GF-D8 (cell line): Measurements from ENCODE around the gene FRG2C.
"Not testable (repeated sequence)": the region's sequence is repeated elsewhere in the genome, so short reads cannot be mapped to it uniquely, and the experiment has no call there.

Experiments used
- DNase-seq: peaks from one replicate; lab custom pipeline; 2025; lab: John Stamatoyannopoulos, UW

FRG2C gene

GRCh38 chr3:75664028-75664427, at the start of gene FRG2C:
TSS of gene FRG2C (plus strand) at chr3:75664328. CDS start at chr3:75664380, 52 bp downstream.
- not testable (repeated sequence) for DNase-seq

DNA sequence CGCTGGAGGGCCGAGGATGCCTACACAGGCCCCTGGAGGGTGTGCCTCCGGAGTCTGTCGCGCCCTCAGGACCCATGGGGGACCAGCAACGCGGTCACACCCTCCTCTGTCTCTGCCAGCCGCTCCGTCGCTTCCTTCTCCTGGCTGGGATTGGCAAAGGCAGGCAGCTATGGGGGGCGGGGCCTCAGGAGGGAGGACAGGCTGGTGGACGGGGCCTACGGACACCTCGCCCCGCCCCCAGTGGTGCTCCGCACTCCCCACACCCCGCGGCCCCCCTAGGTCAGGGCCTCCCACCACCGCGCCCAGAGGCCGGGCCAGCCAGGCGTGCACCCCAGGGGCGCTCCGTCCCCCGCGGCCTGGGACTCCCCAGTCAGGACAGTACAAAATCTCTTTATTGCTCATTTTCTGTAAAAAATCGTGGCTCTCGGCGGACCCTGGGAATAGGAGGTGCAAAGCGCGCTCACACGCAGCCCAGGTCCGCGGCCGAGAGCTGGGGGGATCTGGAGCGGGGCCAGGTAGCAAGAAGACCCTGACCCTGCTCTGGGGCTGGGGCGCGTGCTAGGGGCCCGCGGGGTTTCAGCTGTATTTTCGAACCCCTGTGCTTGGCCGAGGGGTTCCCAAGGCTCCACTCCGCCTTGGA, 45.3 kb upstream of the FRG2C start:
- not testable (repeated sequence) for DNase-seq

DNA sequence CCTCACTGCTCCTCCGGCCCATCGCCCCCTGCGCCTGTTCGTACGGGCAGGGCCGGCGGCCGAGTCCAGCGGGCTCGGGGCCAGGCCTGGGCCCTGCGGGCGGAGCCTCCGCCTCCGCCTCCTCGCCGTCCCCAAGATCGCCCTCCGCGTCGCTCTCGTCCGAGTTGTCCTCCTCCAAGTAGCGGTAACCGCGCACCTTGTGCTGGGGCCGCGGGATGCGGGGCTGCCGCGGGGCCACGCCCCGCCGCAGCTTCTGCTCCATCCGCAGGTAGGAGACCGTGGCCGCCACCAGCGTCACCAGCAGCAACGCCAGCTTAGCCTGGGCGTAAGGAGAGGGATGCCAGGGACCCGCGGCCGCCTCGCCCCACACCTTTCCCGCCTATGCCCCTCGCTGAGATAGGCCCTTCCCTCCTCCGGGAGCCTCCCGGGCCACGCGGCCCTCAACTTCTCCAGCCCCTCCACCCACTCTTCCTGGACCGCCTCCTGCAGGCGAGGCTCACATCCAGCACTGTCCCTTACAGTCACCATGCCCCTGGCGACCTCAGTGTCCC, 44.6 kb upstream of the FRG2C start:
- not testable (repeated sequence) for DNase-seq

- not testable (repeated sequence) for DNase-seq
Observed at GRCh38 chr3:75621772-75622171, 42.4 kb upstream of the FRG2C start.

DNA sequence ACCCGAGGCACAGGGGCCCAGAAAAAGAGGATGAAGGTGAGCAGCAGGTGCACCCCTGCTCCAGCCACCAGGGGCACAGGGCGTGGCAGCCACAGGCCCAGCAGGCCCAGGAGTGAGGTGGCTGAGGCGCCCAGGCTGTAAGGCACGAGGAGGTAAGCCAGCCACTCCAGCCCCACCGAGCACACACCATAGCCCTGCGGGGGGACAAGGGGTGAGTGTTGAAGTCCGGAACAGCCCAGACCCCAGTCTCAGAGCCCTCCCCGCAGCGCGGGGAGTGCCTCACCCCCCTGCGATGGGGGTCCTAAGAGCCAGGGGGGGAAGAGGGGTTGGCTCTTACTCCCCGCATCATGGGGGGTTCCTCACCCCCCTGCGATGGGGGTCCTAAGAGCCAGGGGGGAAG, 40.5 kb upstream of the FRG2C start:
- DNase-seq: not testable (repeated sequence)

DNA sequence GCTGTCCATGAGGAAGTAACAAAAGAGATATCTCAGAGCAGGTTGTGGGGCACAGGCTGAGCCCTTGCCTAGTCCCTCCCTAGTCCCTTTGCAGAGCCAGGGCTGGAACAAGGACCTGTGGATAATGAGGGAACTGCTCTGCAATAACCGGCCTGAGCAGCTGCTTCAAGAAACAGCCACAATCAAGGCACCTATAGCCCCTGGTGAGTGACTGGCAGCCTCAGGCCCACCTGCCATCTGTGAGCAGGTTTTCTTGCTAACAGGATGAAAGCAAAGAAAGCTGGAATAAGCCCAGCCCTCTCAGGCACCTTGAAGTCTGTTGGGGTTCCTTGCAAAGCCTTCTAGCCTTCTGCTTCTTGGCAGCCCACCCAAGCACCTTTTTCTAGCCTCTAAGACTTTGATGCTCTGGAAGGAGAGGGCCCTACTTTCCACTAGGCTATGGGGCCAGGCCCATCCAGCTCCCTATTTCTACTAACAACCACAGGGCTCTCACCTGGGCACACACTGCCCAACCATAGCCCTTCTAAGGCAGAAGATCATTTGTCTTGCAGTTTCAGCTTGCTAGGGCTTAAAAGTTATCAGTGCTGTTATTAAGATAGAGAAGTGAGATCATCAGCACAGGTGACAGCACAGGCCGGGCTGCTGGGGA, 33.1 kb upstream of the FRG2C start:
- DNase-seq: not testable (repeated sequence)

DNA sequence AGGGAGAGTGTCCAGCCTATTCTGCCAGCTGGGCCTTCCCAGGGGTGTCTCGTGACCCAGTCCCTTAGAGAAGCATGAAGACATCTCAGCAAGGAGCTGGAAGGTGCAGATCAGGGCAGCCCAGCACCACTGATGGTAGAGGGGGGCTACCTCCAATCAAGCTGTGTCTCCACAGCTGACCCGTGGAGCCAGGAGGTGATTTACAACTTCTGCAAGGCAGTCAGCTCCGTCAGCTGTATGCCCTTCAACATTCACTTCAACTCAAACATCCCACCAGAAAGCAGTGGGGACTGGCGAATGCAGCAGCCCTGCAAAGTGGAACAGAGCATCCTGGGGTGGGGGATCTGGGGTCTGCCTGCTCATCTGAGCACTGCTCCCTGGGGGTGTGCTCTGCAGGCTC, 32.6 kb upstream of the FRG2C start:
- DNase-seq: no peak

GRCh38 chr3:75638947-75639346, 25.2 kb upstream of the FRG2C start:
- DNase-seq: not testable (repeated sequence)

DNA sequence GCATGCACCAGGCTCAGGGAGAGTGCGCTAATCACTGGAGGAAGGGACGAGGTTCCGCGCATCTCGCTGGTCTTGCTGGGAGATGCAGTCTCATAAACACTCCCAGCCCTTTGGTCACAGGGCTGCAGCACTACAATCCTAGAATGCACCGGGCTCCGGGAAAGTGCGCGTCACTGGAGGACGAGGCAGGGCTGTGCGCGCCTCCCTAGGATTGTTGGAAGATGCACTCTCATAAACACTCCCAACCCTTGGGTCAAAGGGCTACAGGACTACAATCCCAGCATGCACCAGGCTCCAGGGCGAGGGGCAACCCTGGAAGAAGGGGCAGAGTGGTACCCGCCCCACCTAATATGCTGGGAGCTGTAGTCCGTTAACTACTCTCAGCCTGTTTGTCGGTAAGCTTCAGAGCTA, 23.0 kb upstream of the FRG2C start:
- not testable (repeated sequence) for DNase-seq

DNA sequence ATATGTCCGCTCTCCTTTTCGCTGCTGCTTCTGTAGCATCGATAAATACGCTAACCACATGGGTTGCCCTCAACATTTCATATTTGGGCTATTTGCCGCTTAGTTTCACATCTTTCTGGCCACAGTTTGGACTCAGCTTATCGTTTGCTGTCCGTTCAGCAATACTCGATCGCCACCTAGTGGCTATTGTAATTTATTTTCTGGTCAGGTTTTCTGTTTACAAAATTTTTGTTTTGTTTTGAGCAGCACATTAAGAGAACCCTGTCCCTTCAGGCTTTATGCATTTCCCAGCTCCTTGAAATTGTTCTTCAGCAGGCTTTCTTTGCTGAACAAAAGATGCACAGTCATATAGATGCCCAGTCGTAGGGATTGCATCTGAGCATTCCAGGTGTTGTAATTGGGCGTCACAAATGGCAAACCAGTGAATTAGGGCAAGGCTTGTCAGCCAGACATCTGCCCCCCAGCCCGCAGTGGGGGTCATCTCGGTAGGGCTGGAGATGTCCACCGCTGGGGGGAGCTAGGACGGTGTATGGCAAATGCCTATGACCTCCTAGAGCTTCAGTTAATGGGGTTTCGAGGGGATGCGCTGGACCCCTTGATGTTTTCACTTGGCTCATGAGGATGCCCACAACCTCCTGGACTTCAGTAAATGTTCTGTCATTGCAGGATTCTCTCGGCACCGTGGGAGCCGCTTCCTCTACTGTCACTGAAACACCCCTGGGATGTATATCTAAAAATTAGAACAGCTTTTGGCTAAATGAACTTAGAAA, 20.9 kb upstream of the FRG2C start:
- DNase-seq: not testable (repeated sequence)

DNA sequence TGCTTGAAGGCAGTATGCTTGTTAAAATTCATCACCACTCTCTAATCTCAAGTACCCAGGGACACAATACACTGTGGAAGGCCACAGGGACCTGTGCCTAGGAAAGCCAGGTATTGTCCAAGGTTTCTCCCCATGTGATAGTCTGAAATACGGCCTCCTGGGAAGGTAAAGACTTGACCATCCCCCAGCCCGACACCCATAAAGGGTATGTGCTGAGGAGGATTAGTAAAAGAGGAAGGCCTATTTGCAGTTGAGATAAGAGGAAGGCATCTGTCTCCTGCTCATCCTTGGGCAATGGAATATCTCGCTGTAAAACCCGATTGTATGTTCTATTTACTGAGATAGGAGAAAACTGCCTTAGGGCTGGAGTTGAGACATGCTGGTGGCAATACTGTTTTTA, 18.6 kb upstream of the FRG2C start:
- not testable (repeated sequence) for DNase-seq

GRCh38 chr3:75650191-75650590, 13.9 kb upstream of the FRG2C start:
- DNase-seq: no peak

DNA sequence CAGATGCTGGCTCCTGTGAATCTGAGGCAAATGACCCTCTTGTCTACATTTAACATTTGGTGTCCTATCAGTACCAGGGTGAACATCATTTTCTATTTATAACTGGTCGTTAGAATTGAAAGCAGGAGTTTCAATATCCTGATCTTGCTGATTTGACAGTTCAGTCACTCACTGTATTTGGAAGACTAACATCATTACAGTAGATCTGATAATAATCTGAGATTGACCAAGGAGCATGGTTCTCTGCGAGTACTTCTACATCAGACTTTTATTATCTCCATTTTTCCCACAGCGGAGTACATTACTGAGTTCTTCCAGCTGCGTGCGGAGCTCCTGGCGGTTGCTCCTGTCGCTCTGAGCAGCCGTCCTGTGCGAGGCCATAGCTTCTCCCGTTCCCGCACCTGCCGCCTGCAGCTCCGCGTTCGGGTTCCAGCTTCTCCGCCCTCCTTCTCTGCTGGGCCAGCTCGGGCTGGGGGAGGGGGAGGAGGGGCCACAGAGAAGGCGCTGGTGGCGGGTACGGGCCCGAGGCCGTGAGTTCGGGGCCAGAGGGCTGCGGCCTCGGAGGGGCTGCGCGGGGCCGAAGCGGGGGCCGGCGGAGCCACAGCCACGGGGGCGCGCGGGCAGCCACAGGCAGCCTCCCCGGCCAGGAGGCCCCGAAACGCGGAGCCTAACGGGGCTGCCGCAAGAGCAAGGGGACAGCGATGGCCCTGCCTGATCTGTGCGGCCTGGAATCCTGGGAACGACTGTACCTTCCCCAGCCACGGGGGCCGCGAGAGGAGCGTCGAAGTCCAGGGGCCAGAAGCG, 8.8 kb upstream of the FRG2C start:
- not testable (repeated sequence) for DNase-seq

DNA sequence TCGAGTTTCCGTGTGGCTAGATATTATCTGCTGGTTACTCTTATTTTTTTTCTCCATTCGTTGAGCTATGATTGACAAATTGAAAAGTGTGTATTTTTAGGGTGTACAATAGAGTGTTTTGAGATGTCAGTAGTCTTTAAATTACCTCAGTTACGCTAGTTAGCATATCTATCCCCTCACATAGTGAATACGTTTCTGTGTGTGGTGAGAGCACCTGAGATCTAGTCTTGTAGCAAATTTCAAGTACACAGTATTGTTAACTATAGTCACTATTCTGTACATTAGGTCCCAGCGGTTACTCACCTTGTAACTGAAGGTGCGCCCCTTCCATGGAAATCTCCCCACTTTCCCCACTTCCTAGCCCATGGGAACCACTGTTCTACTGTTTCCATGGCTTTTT, 8.2 kb upstream of the FRG2C start:
- DNase-seq: not testable (repeated sequence)

DNA sequence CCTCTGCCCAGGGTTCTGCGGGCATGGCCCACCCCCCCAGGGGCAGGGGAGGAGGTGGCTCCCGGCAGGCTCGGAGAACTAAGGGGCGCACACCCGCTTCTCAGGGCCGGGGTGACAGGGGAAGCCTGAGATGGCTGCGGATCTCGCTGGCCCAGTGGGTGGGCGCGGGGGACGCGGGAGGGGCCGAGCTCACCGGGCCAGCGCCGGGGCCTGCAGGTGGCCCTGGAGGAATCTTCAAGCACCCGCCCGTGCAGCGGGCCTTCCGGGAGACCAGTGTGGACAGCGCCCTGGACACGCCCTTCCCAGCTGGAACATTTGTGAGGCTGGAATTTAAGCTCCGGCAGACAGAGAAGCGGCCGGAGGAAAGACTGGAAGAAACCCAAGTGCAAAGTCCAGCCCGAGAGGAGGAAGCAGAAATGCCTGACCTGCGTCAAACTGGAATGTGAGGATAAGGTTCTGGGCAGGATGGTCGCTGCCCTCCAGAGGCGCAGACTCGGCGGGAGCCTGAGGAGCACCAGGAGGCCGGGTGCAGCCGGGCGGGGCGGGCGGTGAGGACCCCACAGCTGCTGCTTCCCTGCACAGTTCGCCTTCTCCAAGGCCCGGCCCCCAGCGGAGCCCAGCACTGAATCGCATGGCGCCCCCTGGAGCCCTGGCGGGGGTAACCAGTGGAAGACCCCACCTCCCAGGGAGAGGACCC, 5.6 kb upstream of the FRG2C start:
- DNase-seq: not testable (repeated sequence)

DNA sequence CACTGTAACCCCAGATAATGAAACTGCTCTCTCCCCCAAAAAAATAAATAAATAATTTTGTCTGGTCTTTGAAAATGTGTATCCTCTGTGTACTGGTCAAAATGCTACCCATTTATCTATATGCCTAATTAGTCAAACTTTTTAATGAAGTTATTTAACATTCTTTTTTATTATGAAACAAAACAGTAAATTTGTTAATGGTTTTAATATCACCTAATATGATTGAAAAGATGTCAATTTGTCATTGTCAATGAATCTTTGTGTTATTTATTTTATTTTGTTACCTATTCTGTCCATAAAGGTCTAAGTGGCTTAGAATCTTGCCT, 5.1 kb upstream of the FRG2C start:
- DNase-seq: not testable (repeated sequence)

DNA sequence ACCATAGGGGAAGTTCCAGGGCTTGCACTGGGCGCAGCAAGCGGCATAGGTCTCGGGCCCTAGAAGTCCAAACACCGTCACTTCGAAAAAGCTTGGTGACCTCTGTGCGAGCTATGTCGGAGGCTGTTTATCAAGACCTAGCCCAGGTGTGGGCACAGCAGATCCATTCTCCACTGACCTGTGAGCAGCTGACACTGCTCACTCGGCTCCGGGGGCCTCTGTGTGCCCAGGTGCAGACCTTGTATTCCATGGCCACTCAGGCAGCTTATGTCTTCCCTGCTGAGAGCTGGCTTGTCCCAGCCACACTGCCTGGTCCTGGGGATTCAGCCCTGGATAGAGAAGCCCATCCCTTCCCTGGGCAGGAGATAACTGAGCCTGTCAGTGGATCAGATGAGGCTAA, 1.5 kb downstream of the FRG2C start:
- DNase-seq: not testable (repeated sequence)

- DNase-seq: not testable (repeated sequence)
Observed at GRCh38 chr3:75667757-75668701, 3.9 kb downstream of the FRG2C start.

GRCh38 chr3:75668759-75669347, 4.7 kb downstream of the FRG2C start:
- not testable (repeated sequence) for DNase-seq
